HG03354 (cell line): ENCODE measurements around the gene PLPP1.
A peak's percentile ranks its signal among the peaks of the same experiment; 100 is the strongest.
"Not testable (repeated sequence)": the region's sequence is repeated elsewhere in the genome, so short reads cannot be mapped to it uniquely, and the experiment has no call there.

Source experiments
- ATAC-seq: cut with Tn5 transposase; IDR thresholded peaks from one replicate; pipeline ENCODE4 v1.9.1; 2021; ENCODE audit warnings: mild to moderate bottlenecking; ENCODE audit not compliant: unreplicated experiment, poor library complexity, severe bottlenecking

The PLPP1 gene

GRCh38 chr5:55551358-55551757 lies 16.6 kb upstream of the PLPP1 start:
- ATAC-seq: no peak

GRCh38 chr5:55547781-55548180 lies 13.0 kb upstream of the PLPP1 start:
- ATAC-seq: no peak

- no peak for ATAC-seq
Measured at GRCh38 chr5:55546947-55547346, 12.2 kb upstream of the PLPP1 start.

GRCh38 chr5:55544341-55544740 lies 9.6 kb upstream of the PLPP1 start:
- ATAC-seq: no peak

- no peak for ATAC-seq
Measured at GRCh38 chr5:55541056-55541635, 6.4 kb upstream of the PLPP1 start.

GRCh38 chr5:55540525-55540924 lies 5.8 kb upstream of the PLPP1 start:
- no peak for ATAC-seq

GRCh38 chr5:55540024-55540423 lies 5.3 kb upstream of the PLPP1 start:
- ATAC-seq: peak; percentile 40

- peak; percentile 22 for ATAC-seq
Measured at GRCh38 chr5:55538661-55539060, 3.9 kb upstream of the PLPP1 start.

- ATAC-seq: not testable (repeated sequence)
Measured at GRCh38 chr5:55537315-55537714, 2.6 kb upstream of the PLPP1 start.

GRCh38 chr5:55535199-55535905 lies 588 bp upstream of the PLPP1 start:
- ATAC-seq: peak; percentile 6

- peak; percentile 62 for ATAC-seq
Measured at GRCh38 chr5:55533521-55534435, 986 bp downstream of the PLPP1 start.

- no peak for ATAC-seq
Measured at GRCh38 chr5:55530669-55531068, 4.1 kb downstream of the PLPP1 start.

- no peak for ATAC-seq
Measured at GRCh38 chr5:55524816-55525215, 9.9 kb downstream of the PLPP1 start.

- ATAC-seq: no peak
Measured at GRCh38 chr5:55523293-55523692, 11.5 kb downstream of the PLPP1 start.

- ATAC-seq: no peak
Measured at GRCh38 chr5:55521881-55522280, 12.9 kb downstream of the PLPP1 start.

- no peak for ATAC-seq
Measured at GRCh38 chr5:55520117-55520839, 14.5 kb downstream of the PLPP1 start.

- ATAC-seq: no peak
Measured at GRCh38 chr5:55518831-55519390, 15.9 kb downstream of the PLPP1 start.

- ATAC-seq: no peak
Measured at GRCh38 chr5:55517804-55518203, 17.0 kb downstream of the PLPP1 start.

- ATAC-seq: no peak
Measured at GRCh38 chr5:55511010-55511409, 23.8 kb downstream of the PLPP1 start.

GRCh38 chr5:55510523-55510880 lies 24.3 kb downstream of the PLPP1 start:
- ATAC-seq: no peak
